GM19239 (cell line): ENCODE results near the gene ZNF700.
"Not testable (repeated sequence)": the region's sequence is repeated elsewhere in the genome, so short reads cannot be mapped to it uniquely, and the experiment has no call there.

Experiments used
- DNase-seq: peaks from one replicate; pipeline ENCODE4 v3.0.0; 2011; ENCODE audit warnings: low spot score; ENCODE audit not compliant: insufficient read length
- FAIRE-seq: peaks from 2 replicates; lab custom pipeline; 2011; peaks lifted over from hg19 to GRCh38; lab: Jason Lieb, UNC

The ZNF700 gene

DNA sequence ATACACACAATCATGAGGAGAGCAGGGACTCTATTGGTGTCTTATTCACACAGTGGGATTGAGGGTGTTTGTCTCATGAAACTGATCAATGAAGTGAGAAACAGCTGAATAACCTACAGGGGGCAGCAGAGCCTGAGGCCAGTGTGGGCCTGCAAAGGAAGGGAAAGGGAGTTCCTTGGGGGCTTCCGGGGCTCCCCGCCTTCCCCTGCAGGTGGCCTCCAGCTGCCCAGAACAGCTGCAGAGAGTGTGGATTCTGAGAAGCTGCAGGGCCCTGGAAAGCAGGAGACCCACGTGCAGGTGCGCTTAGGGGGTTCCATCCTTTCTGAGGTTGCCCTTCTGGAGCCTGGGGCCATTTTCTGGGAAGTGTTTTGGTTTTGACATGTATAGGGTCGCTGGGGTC is 60.1 kb downstream of the ZNF700 start:
- FAIRE-seq (no peak), DNase-seq (no peak)

DNA sequence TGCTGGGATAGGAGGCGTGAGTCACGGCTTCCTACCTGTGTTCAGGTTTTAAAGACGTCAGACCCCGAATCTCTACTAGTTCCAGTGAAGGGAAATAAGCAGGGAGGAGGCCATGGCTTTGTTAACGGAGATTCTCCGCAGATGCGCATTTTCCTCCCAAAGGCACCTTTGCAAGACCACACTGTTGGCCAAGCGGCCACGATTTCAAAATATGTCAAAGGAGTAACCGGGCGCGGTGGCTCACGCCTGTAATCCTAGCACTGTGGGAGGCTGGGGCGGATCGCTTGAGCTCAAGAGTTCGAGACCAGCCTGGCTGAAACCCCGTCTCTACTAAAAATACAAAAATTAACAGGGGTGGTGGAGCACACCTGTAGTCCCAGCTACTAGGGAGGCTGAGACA is 61.8 kb downstream of the ZNF700 start:
- DNase-seq (no peak), FAIRE-seq (no peak)

DNA sequence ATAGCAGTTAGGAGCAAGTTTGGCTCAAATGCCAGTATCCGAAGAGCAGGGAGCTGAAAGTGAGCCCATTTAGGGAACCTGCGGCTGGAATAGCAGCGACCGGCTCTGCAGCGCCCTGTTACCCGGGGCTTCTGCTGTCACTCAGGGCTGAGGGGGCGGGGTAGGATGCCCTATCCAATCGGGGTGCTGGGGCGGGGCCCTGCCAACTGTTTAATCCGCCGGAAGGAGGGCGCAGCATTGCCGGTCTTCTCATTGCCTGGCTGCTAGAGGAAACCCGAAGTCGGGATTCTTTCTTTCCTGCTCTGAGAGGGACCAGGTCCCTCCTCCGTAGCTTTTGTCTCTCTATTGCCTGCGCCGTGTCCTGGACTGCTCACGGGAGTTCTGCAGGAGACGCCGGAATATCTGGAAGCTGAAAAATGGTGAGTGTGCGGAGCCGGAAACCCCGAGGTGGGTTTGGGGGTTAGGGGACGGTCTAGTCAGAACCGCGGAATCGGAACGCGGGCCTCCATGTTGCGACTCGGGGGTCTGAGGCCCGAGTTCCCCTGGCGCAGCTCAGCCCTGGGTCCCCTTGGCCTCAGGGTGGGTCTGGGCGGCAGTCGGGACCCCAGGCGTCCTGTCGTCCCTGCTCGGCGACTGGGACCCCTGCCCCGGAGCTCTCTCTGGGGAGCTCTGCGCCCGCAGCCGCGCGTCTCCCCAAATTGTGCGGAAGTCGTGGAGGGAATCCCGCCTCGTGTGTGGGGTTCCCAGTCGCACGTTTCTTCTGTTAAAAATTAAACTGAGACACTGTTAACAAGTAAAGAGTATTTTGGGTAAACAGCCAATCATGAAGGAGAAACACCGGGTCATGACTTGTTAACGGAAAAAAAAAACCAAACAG is 62.7 kb downstream of the ZNF700 start:
- DNase-seq, result peak; percentile 78
- FAIRE-seq, result peak; percentile 98

DNA sequence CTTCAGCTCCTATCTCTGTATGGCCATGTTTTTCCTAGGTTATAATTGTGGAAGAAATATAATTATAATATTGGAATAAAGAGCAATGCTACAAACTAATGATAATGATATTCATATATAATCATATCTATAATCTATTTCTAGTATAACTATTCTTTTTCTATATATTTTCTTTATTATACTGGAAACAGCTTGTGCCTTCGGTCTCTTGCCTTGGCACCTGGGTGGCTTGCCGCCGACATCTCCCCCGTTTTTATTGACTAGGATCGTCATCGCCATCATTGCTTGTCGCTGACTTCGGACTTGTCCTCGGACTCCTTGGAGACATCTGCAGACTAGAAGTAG is 64.2 kb downstream of the ZNF700 start:
- DNase-seq, result no peak

DNA sequence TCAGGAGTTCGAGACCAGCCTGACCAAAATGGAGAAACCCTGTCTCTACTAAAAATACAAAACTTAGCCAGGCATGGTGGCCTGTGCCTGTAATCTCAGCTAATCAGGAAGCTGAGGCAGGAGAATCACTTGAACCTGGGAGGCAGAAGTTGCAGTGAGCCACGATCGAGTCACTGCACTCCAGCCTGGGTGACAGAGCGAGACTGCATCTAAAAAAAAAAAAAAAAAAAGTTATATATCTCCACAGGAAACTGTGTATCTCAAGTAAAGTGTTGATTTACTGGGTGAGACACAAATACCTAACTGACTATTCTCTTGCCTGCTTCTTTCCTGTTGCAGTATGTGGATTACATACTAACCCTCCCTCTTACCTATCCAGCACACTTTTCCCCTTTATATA is 67.0 kb downstream of the ZNF700 start:
- not testable (repeated sequence) for DNase-seq, FAIRE-seq

More for the DNA sequence above, 64.2 kb downstream of the ZNF700 start:
- no peak for FAIRE-seq

DNA sequence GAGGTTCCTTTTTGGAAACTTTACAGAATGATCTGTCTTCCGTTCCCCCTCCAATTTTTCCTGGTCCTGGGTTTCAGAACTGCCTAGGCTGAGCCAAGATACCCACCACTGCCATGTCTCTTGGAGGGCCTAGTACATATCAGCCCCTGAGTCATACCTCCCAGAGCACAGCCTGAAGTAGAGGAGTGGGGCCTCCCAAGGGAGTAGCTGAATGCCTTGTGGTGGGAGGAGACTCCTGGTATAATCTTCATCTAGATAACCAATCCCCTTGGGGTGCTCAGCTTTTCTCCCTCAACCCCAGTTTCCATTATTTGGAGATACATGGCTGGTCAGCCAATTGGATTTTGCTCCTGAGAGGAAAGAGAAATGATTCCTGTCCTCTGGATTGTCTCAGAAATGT is 70.3 kb downstream of the ZNF700 start:
- DNase-seq (no peak), FAIRE-seq (no peak)
